HepG2 (cell line): ENCODE measurements around the gene SPACDR. TPM values are rescaled to one million over a fixed set of nuclear protein-coding genes. Genes with fewer than 3 reads are reported as not detected.

ENCODE experiments used
- CBX2 ChIP-seq, 2 experiments: fragments of 200-600 bp in 1 of 2; sonication (generic); formaldehyde crosslinking in 1 of 2; IDR thresholded peaks; 2 replicates each; pipeline versions ENCODE4 v1.7.0 to v1.8.1; 2018 to 2022; ENCODE audit warnings: low read depth in 2 of 2, low read length in 1 of 2, mild to moderate bottlenecking in 1 of 2, missing genetic modification reagents in 1 of 2
- CREB1 ChIP-seq, 2 experiments: fragments of 450-650 bp in 1 of 2; IDR thresholded peaks; 2 replicates each; pipeline ENCODE4 v1.6.1; 2016 to 2017; ENCODE audit warnings: control low read depth in 1 of 2, mild to moderate bottlenecking in 1 of 2, missing compliant biosample characterization in 1 of 2, missing genetic modification characterization in 1 of 2
- MEF2D ChIP-seq: sonication (generic); formaldehyde crosslinking; IDR thresholded peaks from 2 replicates; pipeline ENCODE4 v1.5.1; 2020; ENCODE audit warnings: mild to moderate bottlenecking, missing genetic modification reagents
- PCBP2 ChIP-seq: fragments of 200-400 bp; formaldehyde crosslinking; optimal IDR thresholded peaks from 2 replicates; pipeline ENCODE3; 2018; ENCODE audit warnings: low read length, low read depth; ENCODE audit not compliant: poor library complexity, severe bottlenecking
- PHF8 ChIP-seq: sonication (generic); formaldehyde crosslinking; IDR thresholded peaks from 2 replicates; pipeline ENCODE4 v1.5.0; 2020; ENCODE audit warnings: missing genetic modification reagents
- RFX3 ChIP-seq: IDR thresholded peaks from 2 replicates; pipeline ENCODE4 v1.6.1; 2016; ENCODE audit warnings: missing biosample characterization, missing genetic modification reagents
- SALL2 ChIP-seq: sonication (generic); formaldehyde crosslinking; IDR thresholded peaks from 2 replicates; pipeline ENCODE4 v1.8.1; 2023; ENCODE audit warnings: mild to moderate bottlenecking, missing genetic modification reagents, inconsistent platforms
- TCF7L2 ChIP-seq: IDR thresholded peaks from 2 replicates; pipeline ENCODE4 v1.6.1; 2011; ENCODE audit warnings: mild to moderate bottlenecking, low read depth, low read length, moderate library complexity
- ZNF674 ChIP-seq: sonication (generic); formaldehyde crosslinking; IDR thresholded peaks from 2 replicates; pipeline ENCODE4 v1.5.0; 2020; ENCODE audit warnings: low read depth, mild to moderate bottlenecking, missing genetic modification reagents
- polyA plus RNA-seq, 8 experiments: library from polyadenylated mRNA; depleted of rRNA in 3 of 8; stranded (reverse) in 7 of 8; unstranded in 1 of 8; fragments of >200 nt; fragmentation: Illumina TruSeq in 4 of 8; extraction: Trizol in 4 of 8; gene quantifications; 2 replicates each; pipeline versions ENCODE4 v1.2.1 to v1.2.3, GENCODE V29; 2011 to 2016; ENCODE audit warnings: low read depth in 4 of 8, missing spikeins in 1 of 8, mixed read lengths in 1 of 8; ENCODE audit not compliant: insufficient read depth in 1 of 8
- total RNA-seq, 5 experiments: library from RNA; depleted of rRNA; stranded (reverse); fragments of >200 nt; fragmentation: Illumina TruSeq; extraction: Trizol; gene quantifications; 2 replicates each; pipeline ENCODE4 v1.2.3, GENCODE V29; 2016; ENCODE audit warnings: low read depth in 1 of 5
- TF ChIP-seq, protein P1 (sequence below): sonication (generic); formaldehyde crosslinking; IDR thresholded peaks from 2 replicates; pipeline ENCODE4 v1.5.0; 2020; ENCODE audit warnings: mild to moderate bottlenecking, missing genetic modification reagents, moderate library complexity
- TF ChIP-seq, protein P2 (sequence below): sonication (generic); formaldehyde crosslinking; IDR thresholded peaks from 2 replicates; pipeline ENCODE4 v1.5.0; 2020; ENCODE audit warnings: mild to moderate bottlenecking, missing genetic modification reagents
- TF ChIP-seq, protein P3 (sequence below): sonication (generic); formaldehyde crosslinking; IDR thresholded peaks from one replicate; pipeline ENCODE4 v1.5.1; 2020; ENCODE audit warnings: mild to moderate bottlenecking, missing genetic modification reagents; ENCODE audit errors: not compliant biosample characterization
- TF ChIP-seq, protein P4 (sequence below): IDR thresholded peaks from 2 replicates; pipeline ENCODE4 v1.6.1; 2012; ENCODE audit warnings: inconsistent platforms
- TF ChIP-seq, protein P5 (sequence below): sonication (generic); formaldehyde crosslinking; IDR thresholded peaks from 2 replicates; pipeline ENCODE4 v1.9.0; 2021; ENCODE audit warnings: missing genetic modification reagents, mild to moderate bottlenecking, borderline replicate concordance

Gene SPACDR
- total and polyA plus RNA-seq, 2 of the 13 experiments (the other 11 are each of a cell fraction or from before 2014, with no cell fraction given), result 0.41 TPM; not detected in 1

DNA sequence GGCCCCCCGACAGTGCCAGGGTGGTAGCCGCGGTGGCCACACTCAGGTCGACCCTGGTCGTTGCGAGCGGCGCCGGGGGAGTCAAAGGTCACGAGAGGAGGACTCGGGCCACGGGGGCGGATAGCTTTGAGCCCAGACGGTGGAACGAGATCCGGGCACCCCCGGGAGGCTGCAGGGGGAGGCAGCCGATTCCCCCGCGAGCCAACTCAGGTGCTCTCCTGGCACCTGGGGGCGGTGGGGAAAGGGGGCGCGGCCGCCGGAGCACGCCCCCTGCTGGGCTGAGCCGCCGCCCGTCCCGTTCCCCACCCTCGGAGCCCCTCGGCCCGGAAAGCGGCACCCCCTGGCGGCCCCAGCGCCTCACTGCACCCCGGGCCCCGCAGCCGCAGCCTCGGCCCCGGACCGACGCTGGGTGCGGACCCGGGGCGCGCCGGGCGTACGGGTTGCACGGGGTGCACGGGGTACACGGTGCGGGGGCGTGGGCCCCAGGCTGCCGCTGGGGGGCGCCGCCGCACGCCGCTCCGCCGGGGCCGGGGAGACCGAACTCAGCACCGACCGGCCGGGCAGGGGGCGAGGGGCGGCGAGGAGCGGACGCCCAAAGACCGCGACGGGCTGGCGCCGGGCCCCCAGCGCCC is 19.1 kb upstream of the SPACDR start (continued):
- TF ChIP-seq, protein P1, sequence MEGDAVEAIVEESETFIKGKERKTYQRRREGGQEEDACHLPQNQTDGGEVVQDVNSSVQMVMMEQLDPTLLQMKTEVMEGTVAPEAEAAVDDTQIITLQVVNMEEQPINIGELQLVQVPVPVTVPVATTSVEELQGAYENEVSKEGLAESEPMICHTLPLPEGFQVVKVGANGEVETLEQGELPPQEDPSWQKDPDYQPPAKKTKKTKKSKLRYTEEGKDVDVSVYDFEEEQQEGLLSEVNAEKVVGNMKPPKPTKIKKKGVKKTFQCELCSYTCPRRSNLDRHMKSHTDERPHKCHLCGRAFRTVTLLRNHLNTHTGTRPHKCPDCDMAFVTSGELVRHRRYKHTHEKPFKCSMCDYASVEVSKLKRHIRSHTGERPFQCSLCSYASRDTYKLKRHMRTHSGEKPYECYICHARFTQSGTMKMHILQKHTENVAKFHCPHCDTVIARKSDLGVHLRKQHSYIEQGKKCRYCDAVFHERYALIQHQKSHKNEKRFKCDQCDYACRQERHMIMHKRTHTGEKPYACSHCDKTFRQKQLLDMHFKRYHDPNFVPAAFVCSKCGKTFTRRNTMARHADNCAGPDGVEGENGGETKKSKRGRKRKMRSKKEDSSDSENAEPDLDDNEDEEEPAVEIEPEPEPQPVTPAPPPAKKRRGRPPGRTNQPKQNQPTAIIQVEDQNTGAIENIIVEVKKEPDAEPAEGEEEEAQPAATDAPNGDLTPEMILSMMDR, result peak; percentile 87
- no peak for TF ChIP-seq SALL2
- no peak for TF ChIP-seq MEF2D (CRISPR knock-in tag)
- TF ChIP-seq RFX3, result no peak
- TF ChIP-seq, protein P2, sequence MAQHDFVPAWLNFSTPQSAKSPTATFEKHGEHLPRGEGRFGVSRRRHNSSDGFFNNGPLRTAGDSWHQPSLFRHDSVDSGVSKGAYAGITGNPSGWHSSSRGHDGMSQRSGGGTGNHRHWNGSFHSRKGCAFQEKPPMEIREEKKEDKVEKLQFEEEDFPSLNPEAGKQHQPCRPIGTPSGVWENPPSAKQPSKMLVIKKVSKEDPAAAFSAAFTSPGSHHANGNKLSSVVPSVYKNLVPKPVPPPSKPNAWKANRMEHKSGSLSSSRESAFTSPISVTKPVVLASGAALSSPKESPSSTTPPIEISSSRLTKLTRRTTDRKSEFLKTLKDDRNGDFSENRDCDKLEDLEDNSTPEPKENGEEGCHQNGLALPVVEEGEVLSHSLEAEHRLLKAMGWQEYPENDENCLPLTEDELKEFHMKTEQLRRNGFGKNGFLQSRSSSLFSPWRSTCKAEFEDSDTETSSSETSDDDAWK (CRISPR knock-in tag), result no peak
- TF ChIP-seq CBX2 (IDR thresholded peaks at IDR 0.05; ENCODE audit: low read depth, low read length), result no peak
- no peak for TF ChIP-seq CBX2 (CRISPR knock-in tag; IDR thresholded peaks at IDR 0.05; ENCODE audit: low read depth)
- TF ChIP-seq, protein P3, sequence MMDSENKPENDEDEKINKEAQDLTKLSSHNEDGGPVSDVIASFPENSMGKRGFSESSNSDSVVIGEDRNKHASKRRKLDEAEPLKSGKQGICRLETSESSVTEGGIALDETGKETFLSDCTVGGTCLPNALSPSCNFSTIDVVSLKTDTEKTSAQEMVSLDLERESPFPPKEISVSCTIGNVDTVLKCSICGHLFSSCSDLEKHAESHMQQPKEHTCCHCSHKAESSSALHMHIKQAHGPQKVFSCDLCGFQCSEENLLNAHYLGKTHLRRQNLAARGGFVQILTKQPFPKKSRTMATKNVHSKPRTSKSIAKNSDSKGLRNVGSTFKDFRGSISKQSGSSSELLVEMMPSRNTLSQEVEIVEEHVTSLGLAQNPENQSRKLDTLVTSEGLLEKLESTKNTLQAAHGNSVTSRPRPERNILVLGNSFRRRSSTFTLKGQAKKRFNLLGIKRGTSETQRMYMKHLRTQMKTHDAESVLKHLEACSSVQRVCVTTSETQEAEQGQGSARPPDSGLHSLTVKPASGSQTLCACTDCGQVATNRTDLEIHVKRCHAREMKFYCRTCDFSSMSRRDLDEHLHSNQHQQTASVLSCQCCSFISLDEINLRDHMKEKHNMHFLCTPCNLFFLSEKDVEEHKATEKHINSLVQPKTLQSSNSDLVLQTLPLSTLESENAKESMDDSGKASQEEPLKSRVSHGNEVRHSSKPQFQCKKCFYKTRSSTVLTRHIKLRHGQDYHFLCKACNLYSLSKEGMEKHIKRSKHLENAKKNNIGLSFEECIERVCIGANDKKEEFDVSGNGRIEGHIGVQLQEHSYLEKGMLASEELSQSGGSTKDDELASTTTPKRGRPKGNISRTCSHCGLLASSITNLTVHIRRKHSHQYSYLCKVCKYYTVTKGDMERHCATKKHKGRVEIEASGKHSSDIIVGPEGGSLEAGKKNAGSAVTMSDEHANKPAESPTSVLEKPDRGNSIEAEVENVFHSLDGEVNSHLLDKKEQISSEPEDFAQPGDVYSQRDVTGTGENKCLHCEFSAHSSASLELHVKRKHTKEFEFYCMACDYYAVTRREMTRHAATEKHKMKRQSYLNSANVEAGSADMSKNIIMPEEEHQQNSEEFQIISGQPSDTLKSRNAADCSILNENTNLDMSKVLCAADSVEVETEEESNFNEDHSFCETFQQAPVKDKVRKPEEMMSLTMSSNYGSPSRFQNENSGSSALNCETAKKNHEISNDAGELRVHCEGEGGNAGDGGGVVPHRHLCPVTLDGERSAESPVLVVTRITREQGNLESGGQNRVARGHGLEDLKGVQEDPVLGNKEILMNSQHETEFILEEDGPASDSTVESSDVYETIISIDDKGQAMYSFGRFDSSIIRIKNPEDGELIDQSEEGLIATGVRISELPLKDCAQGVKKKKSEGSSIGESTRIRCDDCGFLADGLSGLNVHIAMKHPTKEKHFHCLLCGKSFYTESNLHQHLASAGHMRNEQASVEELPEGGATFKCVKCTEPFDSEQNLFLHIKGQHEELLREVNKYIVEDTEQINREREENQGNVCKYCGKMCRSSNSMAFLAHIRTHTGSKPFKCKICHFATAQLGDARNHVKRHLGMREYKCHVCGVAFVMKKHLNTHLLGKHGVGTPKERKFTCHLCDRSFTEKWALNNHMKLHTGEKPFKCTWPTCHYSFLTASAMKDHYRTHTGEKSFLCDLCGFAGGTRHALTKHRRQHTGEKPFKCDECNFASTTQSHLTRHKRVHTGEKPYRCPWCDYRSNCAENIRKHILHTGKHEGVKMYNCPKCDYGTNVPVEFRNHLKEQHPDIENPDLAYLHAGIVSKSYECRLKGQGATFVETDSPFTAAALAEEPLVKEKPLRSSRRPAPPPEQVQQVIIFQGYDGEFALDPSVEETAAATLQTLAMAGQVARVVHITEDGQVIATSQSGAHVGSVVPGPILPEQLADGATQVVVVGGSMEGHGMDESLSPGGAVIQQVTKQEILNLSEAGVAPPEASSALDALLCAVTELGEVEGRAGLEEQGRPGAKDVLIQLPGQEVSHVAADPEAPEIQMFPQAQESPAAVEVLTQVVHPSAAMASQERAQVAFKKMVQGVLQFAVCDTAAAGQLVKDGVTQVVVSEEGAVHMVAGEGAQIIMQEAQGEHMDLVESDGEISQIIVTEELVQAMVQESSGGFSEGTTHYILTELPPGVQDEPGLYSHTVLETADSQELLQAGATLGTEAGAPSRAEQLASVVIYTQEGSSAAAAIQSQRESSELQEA (CRISPR knock-in tag), result no peak
- no peak for TF ChIP-seq PHF8 (CRISPR knock-in tag)
- TF ChIP-seq, protein P4, sequence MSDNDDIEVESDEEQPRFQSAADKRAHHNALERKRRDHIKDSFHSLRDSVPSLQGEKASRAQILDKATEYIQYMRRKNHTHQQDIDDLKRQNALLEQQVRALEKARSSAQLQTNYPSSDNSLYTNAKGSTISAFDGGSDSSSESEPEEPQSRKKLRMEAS, result peak; percentile 18; the same call in 1 of the 2 replicates
- no peak for TF ChIP-seq PCBP2
- no peak for TF ChIP-seq ZNF674 (CRISPR knock-in tag)
- TF ChIP-seq TCF7L2, result no peak
- no peak for TF ChIP-seq CREB1 (IDR thresholded peaks at IDR 0.05)
- no peak for TF ChIP-seq CREB1 (CRISPR knock-in tag; IDR thresholded peaks at IDR 0.05)
- TF ChIP-seq, protein P5, sequence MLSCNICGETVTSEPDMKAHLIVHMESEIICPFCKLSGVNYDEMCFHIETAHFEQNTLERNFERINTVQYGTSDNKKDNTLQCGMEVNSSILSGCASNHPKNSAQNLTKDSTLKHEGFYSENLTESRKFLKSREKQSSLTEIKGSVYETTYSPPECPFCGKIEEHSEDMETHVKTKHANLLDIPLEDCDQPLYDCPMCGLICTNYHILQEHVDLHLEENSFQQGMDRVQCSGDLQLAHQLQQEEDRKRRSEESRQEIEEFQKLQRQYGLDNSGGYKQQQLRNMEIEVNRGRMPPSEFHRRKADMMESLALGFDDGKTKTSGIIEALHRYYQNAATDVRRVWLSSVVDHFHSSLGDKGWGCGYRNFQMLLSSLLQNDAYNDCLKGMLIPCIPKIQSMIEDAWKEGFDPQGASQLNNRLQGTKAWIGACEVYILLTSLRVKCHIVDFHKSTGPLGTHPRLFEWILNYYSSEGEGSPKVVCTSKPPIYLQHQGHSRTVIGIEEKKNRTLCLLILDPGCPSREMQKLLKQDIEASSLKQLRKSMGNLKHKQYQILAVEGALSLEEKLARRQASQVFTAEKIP (CRISPR knock-in tag), result no peak
